K562 (cell line): Measurements from ENCODE around the gene SLC24A1. TPM values are rescaled to one million over a fixed set of nuclear protein-coding genes. Genes with fewer than 3 reads are reported as not detected.

Source experiments
- BMI1 ChIP-seq: fragments of 150-350 bp; IDR thresholded peaks from 2 replicates; pipeline ENCODE4 v1.6.1; 2014; ENCODE audit warnings: low read length
- CBX2 ChIP-seq: fragments of 200-600 bp; sonication (generic); IDR thresholded peaks from one replicate; pipeline ENCODE4 v1.6.1; 2012; ENCODE audit warnings: mild to moderate bottlenecking, low read length, inconsistent platforms; ENCODE audit not compliant: insufficient read depth, poor library complexity, severe bottlenecking
- ETV1 ChIP-seq: fragments of 450-650 bp; conservative IDR thresholded peaks from 2 replicates; pipeline ENCODE4 v1.6.1; 2016; ENCODE audit warnings: missing genetic modification characterization, control low read depth, low read depth, missing compliant biosample characterization
- ETV5 ChIP-seq: sonication (generic); formaldehyde crosslinking; IDR thresholded peaks from 2 replicates; pipeline ENCODE4 v1.4.0; 2020; ENCODE audit warnings: low read depth, mild to moderate bottlenecking, missing genetic modification reagents
- GABPA ChIP-seq: fragments of 200-800 bp; sonication (Bioruptor generic); conservative IDR thresholded peaks from 2 replicates; pipeline ENCODE4 v1.6.1; 2016; ENCODE audit warnings: low read depth, missing genetic modification characterization, missing compliant biosample characterization
- HNRNPLL ChIP-seq: fragments of 200-400 bp; formaldehyde crosslinking; IDR thresholded peaks from 2 replicates; pipeline ENCODE4 v1.6.1; 2017; ENCODE audit warnings: low read length, low read depth, mild to moderate bottlenecking; ENCODE audit not compliant: poor library complexity, severe bottlenecking
- ILF3 ChIP-seq: fragments of 450-650 bp; IDR thresholded peaks from 2 replicates; pipeline ENCODE4 v1.6.1; 2018; ENCODE audit warnings: antibody characterized with exemption, mild to moderate bottlenecking, moderate library complexity, borderline replicate concordance
- MXI1 ChIP-seq: IDR thresholded peaks from 2 replicates; pipeline ENCODE4 v1.6.1; 2011; ENCODE audit warnings: low read depth, mild to moderate bottlenecking, improper control_type of control experiment, low read length
- MYBL2 ChIP-seq, 2 experiments: fragments of 450-650 bp in 1 of 2; sonication (generic) in 1 of 2; formaldehyde crosslinking in 1 of 2; IDR thresholded peaks; 2 replicates each; pipeline versions ENCODE4 v1.6.1 to v1.8.1; 2017 to 2022; ENCODE audit warnings: borderline replicate concordance in 1 of 2, inconsistent platforms in 1 of 2, low read depth in 1 of 2, mild to moderate bottlenecking in 1 of 2, missing genetic modification reagents in 1 of 2, moderate library complexity in 1 of 2
- PHTF2 ChIP-seq: fragments of 250-450 bp; sonication (Bioruptor Pico); IDR thresholded peaks from 2 replicates; pipeline ENCODE4 v1.5.0; 2021; ENCODE audit warnings: mild to moderate bottlenecking
- RBM14 ChIP-seq: fragments of 200-400 bp; formaldehyde crosslinking; IDR thresholded peaks from 2 replicates; pipeline ENCODE4 v1.6.1; 2018; ENCODE audit warnings: low read depth, mild to moderate bottlenecking, low read length, moderate library complexity, borderline replicate concordance; ENCODE audit not compliant: insufficient read depth
- RUNX1 ChIP-seq: sonication (generic); IDR thresholded peaks from 2 replicates; pipeline ENCODE4 v1.6.1; 2016; ENCODE audit warnings: antibody characterized with exemption, low read depth
- SIN3B ChIP-seq: fragments of 450-650 bp; IDR thresholded peaks from 2 replicates; pipeline ENCODE4 v1.6.1; 2017; ENCODE audit warnings: low read depth, mild to moderate bottlenecking, moderate library complexity
- SMAD2 ChIP-seq: fragments of 150-350 bp; IDR thresholded peaks from 2 replicates; pipeline ENCODE4 v1.6.1; 2014; ENCODE audit warnings: low read depth, mild to moderate bottlenecking, low read length
- ZNF232 ChIP-seq: sonication (generic); formaldehyde crosslinking; IDR thresholded peaks from 2 replicates; pipeline ENCODE4 v1.8.0; 2022; ENCODE audit warnings: mild to moderate bottlenecking, missing genetic modification reagents
- ZNF766 ChIP-seq: fragments of 200-800 bp; sonication (Bioruptor generic); conservative IDR thresholded peaks from 2 replicates; pipeline ENCODE4 v1.6.1; 2016; ENCODE audit warnings: missing genetic modification characterization, missing compliant biosample characterization
- polyA plus RNA-seq, 8 experiments: library from polyadenylated mRNA; depleted of rRNA in 4 of 8; stranded (reverse) in 5 of 8; unstranded in 3 of 8; fragments of >200 nt; fragmentation: Nextera tagmentation in 2 of 8; fragmentation: Illumina TruSeq in 1 of 8; extraction: Ambion mirVana in 2 of 8; extraction: Trizol in 1 of 8; gene quantifications; 2 replicates each; pipeline versions ENCODE4 v1.2.1 to v1.2.3, GENCODE V29; 2011 to 2014; ENCODE audit warnings: inconsistent platforms in 1 of 8, missing spikeins in 1 of 8
- total RNA-seq, 7 experiments: library from RNA; depleted of rRNA in 6 of 7; stranded (reverse); fragments of >200 nt in 6 of 7; fragmentation: Illumina TruSeq in 2 of 7; extraction: Trizol in 2 of 7; gene quantifications; 2 replicates each; pipeline versions ENCODE4 v1.2.1 to v1.2.3, GENCODE V29; 2011 to 2021; ENCODE audit warnings: low replicate concordance in 1 of 7
- TF ChIP-seq, protein P1 (sequence below): fragments of 200-800 bp; sonication (Bioruptor generic); IDR thresholded peaks from 2 replicates; pipeline ENCODE4 v1.6.1; 2016; ENCODE audit warnings: missing genetic modification characterization, missing compliant biosample characterization
- TF ChIP-seq, protein P2 (sequence below): sonication (generic); formaldehyde crosslinking; IDR thresholded peaks from 2 replicates; pipeline ENCODE4 v1.8.1; 2023; ENCODE audit warnings: mild to moderate bottlenecking, missing genetic modification reagents
- TF ChIP-seq, protein P3 (sequence below): sonication (generic); formaldehyde crosslinking; IDR thresholded peaks from 2 replicates; pipeline ENCODE4 v1.8.0; 2022; ENCODE audit warnings: missing genetic modification reagents, mild to moderate bottlenecking, borderline replicate concordance

SLC24A1 gene
- total and polyA plus RNA-seq, 9 of the 15 experiments (the other 6 are each of a cell fraction or from before 2014, with no cell fraction given): 3.1 to 8.2 (median 5.5) TPM

DNA sequence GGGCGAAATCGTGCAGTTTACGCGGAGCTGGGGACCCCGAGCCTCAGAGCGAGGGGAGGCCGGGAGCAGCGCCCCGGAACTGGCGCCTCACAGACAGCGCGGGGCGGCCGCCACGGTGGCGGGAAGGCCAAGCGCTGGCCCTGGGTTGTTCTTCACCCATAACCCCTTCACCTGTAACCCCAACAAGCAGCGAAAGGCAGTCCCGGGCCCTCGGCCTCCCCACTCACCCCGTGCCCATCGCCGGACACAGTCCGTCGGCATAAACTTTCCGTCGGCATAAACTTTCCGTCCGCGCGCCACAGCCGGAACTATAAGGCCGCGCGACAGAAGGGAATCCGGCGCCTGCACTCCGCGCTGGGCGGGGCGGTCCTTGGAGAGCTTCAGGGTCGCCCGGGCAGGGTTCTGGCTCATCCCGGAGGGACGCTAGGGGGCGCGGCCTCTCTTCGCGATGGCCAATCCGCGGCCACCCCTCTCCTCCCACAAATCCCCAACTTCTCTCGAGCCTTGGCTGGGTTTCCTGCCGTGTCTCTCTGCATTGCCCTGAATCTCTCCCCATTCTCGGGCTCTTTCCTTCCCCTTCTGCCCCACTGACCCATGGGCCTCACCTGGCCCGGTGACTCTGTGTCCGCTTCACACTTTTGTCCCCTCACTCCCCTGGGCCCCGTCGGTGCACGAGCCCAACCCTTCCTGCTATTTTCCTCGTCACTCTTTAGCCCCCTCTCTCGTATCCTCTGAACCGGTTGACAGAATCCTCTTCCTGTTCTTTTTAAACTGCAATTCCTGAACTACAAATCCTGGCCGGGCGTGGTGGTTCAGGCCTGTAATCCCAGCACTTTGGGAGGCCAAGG lies 10.6 kb upstream of the SLC24A1 start, which contains the start of gene INTS14 (continued):
- TF ChIP-seq GABPA (tag) (peak; percentile 97), PHTF2 (CRISPR knock-in tag) (no peak), ILF3 (peak; percentile 31; the same call in 1 of the 2 replicates), SIN3B (peak; percentile 95), CBX2 (no peak), MXI1 (no peak), SMAD2 (no peak), HNRNPLL (peak; percentile 31), ETV5 (CRISPR knock-in tag) (peak; percentile 79), ETV1 (tag) (peak; percentile 78), ZNF766 (CRISPR knock-in tag) (0 out of 2 replicates have a peak, but pooled peaks have one; percentile 2), RUNX1 (no peak; the same call in 1 of the 2 replicates), BMI1 (0 out of 2 replicates have a peak, but pooled peaks have one; percentile 11), ZNF232 (no peak), RBM14 (no peak), MYBL2 (IDR thresholded peaks at IDR 0.05; ENCODE audit: low read depth) (no peak; the same call in 1 of the 2 replicates), MYBL2 (CRISPR knock-in tag; IDR thresholded peaks at IDR 0.05; ENCODE audit: borderline replicate concordance) (no peak)
- TF ChIP-seq, protein P1, sequence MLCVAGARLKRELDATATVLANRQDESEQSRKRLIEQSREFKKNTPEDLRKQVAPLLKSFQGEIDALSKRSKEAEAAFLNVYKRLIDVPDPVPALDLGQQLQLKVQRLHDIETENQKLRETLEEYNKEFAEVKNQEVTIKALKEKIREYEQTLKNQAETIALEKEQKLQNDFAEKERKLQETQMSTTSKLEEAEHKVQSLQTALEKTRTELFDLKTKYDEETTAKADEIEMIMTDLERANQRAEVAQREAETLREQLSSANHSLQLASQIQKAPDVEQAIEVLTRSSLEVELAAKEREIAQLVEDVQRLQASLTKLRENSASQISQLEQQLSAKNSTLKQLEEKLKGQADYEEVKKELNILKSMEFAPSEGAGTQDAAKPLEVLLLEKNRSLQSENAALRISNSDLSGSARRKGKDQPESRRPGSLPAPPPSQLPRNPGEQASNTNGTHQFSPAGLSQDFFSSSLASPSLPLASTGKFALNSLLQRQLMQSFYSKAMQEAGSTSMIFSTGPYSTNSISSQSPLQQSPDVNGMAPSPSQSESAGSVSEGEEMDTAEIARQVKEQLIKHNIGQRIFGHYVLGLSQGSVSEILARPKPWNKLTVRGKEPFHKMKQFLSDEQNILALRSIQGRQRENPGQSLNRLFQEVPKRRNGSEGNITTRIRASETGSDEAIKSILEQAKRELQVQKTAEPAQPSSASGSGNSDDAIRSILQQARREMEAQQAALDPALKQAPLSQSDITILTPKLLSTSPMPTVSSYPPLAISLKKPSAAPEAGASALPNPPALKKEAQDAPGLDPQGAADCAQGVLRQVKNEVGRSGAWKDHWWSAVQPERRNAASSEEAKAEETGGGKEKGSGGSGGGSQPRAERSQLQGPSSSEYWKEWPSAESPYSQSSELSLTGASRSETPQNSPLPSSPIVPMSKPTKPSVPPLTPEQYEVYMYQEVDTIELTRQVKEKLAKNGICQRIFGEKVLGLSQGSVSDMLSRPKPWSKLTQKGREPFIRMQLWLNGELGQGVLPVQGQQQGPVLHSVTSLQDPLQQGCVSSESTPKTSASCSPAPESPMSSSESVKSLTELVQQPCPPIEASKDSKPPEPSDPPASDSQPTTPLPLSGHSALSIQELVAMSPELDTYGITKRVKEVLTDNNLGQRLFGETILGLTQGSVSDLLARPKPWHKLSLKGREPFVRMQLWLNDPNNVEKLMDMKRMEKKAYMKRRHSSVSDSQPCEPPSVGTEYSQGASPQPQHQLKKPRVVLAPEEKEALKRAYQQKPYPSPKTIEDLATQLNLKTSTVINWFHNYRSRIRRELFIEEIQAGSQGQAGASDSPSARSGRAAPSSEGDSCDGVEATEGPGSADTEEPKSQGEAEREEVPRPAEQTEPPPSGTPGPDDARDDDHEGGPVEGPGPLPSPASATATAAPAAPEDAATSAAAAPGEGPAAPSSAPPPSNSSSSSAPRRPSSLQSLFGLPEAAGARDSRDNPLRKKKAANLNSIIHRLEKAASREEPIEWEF: no peak
- TF ChIP-seq, protein P2, sequence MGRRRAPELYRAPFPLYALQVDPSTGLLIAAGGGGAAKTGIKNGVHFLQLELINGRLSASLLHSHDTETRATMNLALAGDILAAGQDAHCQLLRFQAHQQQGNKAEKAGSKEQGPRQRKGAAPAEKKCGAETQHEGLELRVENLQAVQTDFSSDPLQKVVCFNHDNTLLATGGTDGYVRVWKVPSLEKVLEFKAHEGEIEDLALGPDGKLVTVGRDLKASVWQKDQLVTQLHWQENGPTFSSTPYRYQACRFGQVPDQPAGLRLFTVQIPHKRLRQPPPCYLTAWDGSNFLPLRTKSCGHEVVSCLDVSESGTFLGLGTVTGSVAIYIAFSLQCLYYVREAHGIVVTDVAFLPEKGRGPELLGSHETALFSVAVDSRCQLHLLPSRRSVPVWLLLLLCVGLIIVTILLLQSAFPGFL (CRISPR knock-in tag): no peak
- TF ChIP-seq, protein P3, sequence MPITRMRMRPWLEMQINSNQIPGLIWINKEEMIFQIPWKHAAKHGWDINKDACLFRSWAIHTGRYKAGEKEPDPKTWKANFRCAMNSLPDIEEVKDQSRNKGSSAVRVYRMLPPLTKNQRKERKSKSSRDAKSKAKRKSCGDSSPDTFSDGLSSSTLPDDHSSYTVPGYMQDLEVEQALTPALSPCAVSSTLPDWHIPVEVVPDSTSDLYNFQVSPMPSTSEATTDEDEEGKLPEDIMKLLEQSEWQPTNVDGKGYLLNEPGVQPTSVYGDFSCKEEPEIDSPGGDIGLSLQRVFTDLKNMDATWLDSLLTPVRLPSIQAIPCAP (CRISPR knock-in tag): no peak
